ENCODE data around the gene IQCK. TPM values are rescaled to one million over a fixed set of nuclear protein-coding genes. Genes with fewer than 3 reads are reported as not detected.

IQCK gene
- total RNA-seq, 1 donor from 2014 or later, result 19.2 TPM

GRCh38 chr16:19698480-19699465 is 19.3 kb upstream of the IQCK start:
- H3K36me3 ChIP-seq, result peaks cover 0 to 25% of the 10 kb centered on the region in 2 donors
- intact Hi-C loops (cut with DNase I), result loop anchor here (5.0 kb wide), 1 partner anchor 184 kb away; the partner anchor contains the start of gene GPRC5B
- H3K27me3 ChIP-seq, result no peaks in the 10 kb centered on the region
- TF ChIP-seq CTCF (IDR thresholded peaks at IDR 0.05), result no peak
- H3K4me1 ChIP-seq, result peaks cover 59% of the 10 kb centered on the region
- no peak overlapping the region for H3K4me3 ChIP-seq
- DNase-seq (ENCODE audit: extremely low spot score in 2 of 2), result no peak
- H3K9me3 ChIP-seq, result no peaks in the 10 kb centered on the region
- peak overlapping the region; percentile 89 for H3K27ac ChIP-seq

- Histone ChIP-seq H3K4me3 (no peak overlapping the region), H3K4me1 (peaks cover 64% of the 10 kb centered on the region), H3K9me3 (no peaks in the 10 kb centered on the region), H3K27ac (peak overlapping the region; percentile 89), H3K36me3 (peaks cover 0 to 25% of the 10 kb centered on the region in 2 donors), H3K27me3 (no peaks in the 10 kb centered on the region)
- DNase-seq (ENCODE audit: extremely low spot score in 2 of 2), result no peak
- TF ChIP-seq POLR2A (IDR thresholded peaks at IDR 0.05), result no peak
- no peak for TF ChIP-seq CTCF (IDR thresholded peaks at IDR 0.05)
- no peak for TF ChIP-seq POLR2AphosphoS5 (IDR thresholded peaks at IDR 0.05; ENCODE audit: insufficient read depth in 1 of 2, low read depth in 1 of 2)
- intact Hi-C loops (cut with DNase I), result loop anchor here (5.0 kb wide), 1 partner anchor 183 kb away; the partner anchor contains the start of gene GPRC5B
Observed at GRCh38 chr16:19699472-19699871, 18.6 kb upstream of the IQCK start.

- Histone ChIP-seq H3K4me1 (peaks cover 73% of the 10 kb centered on the region), H3K9me3 (no peaks in the 10 kb centered on the region), H3K27me3 (no peaks in the 10 kb centered on the region), H3K27ac (peak overlapping the region; percentile 89), H3K36me3 (peaks cover 0 to 30% of the 10 kb centered on the region in 2 donors), H3K4me3 (no peak overlapping the region)
- DNase-seq (ENCODE audit: extremely low spot score in 2 of 2), result no peak
- intact Hi-C loops (cut with DNase I), result no loop called here
- TF ChIP-seq POLR2AphosphoS5 (IDR thresholded peaks at IDR 0.05; ENCODE audit: insufficient read depth in 1 of 2, low read depth in 1 of 2) (peak in 1 of 2 donors; percentile 21), POLR2A (IDR thresholded peaks at IDR 0.05) (no peak)
Observed at GRCh38 chr16:19700319-19700781, 17.7 kb upstream of the IQCK start.

- H3K9me3 ChIP-seq, result no peaks in the 10 kb centered on the region
- intact Hi-C loops (cut with DNase I), result no loop called here
- no peaks in the 10 kb centered on the region for H3K27me3 ChIP-seq
- H3K4me1 ChIP-seq, result peaks cover 67% of the 10 kb centered on the region
- H3K27ac ChIP-seq, result peak overlapping the region; percentile 89
- H3K36me3 ChIP-seq, result peaks cover 0 to 30% of the 10 kb centered on the region in 2 donors
- no peak for DNase-seq (ENCODE audit: extremely low spot score in 2 of 2)
- TF ChIP-seq CTCF (IDR thresholded peaks at IDR 0.05) (no peak), POLR2A (IDR thresholded peaks at IDR 0.05) (no peak)
- H3K4me3 ChIP-seq, result no peak overlapping the region
Observed at GRCh38 chr16:19701091-19701490, 17.0 kb upstream of the IQCK start.

GRCh38 chr16:19703172-19703889 is 14.7 kb upstream of the IQCK start:
- H3K36me3 ChIP-seq, result peaks cover 0 to 31% of the 10 kb centered on the region in 2 donors
- peaks cover 50% of the 10 kb centered on the region for H3K4me1 ChIP-seq
- no peak for TF ChIP-seq CTCF (IDR thresholded peaks at IDR 0.05)
- no peak overlapping the region for H3K4me3 ChIP-seq
- no peaks in the 10 kb centered on the region for H3K27me3 ChIP-seq
- no peak for DNase-seq (ENCODE audit: extremely low spot score in 2 of 2)
- intact Hi-C loops (cut with DNase I), result no loop called here
- H3K9me3 ChIP-seq, result no peaks in the 10 kb centered on the region
- peak overlapping the region; percentile 89 for H3K27ac ChIP-seq

Measured in vagina (tissue), 2 donors.